Naive thymus-derived CD4-positive, alpha-beta T cell (primary cell): ENCODE results near the gene SSC5D. TPM values are rescaled to one million over a fixed set of nuclear protein-coding genes. Genes with fewer than 3 reads are reported as not detected.
"Not testable (repeated sequence)": the region's sequence is repeated elsewhere in the genome, so short reads cannot be mapped to it uniquely, and the experiment has no call there.

Experiments used
- ATAC-seq: fragments of 150-1000 bp; cut with Tn5 transposase; 2 replicates; pipeline ENCODE4 v1.10.0; 2021; ENCODE audit warnings: mild to moderate bottlenecking, moderate library complexity
- CTCF ChIA-PET: fragments of 350-600 bp; sonication (Branson Sonifier 250); formaldehyde crosslinking; loops from one replicate; lab custom pipeline; 2021; ENCODE audit warnings: antibody characterized with exemption; lab: Charles Lee
- POLR2A ChIA-PET: fragments of 350-600 bp; sonication (Branson Sonifier 250); formaldehyde crosslinking; loops from one replicate; lab custom pipeline; 2021; ENCODE audit warnings: antibody characterized with exemption, inconsistent platforms; lab: Charles Lee
- DNase-seq, 9 donors: peaks; one replicate each; pipeline versions ENCODE4 v3.0.0 to v3.0.0-alpha.2; 2020 to 2022; ENCODE audit warnings: mixed read lengths in 1 of 9
- H3K27ac ChIP-seq: one replicate; pipeline ENCODE4 v1.7.0; 2013; ENCODE audit warnings: mild to moderate bottlenecking, low read depth, low read length, moderate library complexity
- H3K27me3 ChIP-seq, 2 donors: one replicate each; pipeline ENCODE4 v1.7.0; 2013; ENCODE audit warnings: low read length in 2 of 2, mild to moderate bottlenecking in 2 of 2, moderate library complexity in 2 of 2; ENCODE audit not compliant: control insufficient read depth in 2 of 2, insufficient read depth in 2 of 2
- H3K36me3 ChIP-seq, 3 experiments: 1 replicate in 2 of 3; 2 replicates in 1 of 3; pipeline ENCODE4 v1.7.0; 2013; ENCODE audit warnings: low read length in 3 of 3, mild to moderate bottlenecking in 3 of 3, moderate library complexity in 1 of 3; ENCODE audit not compliant: insufficient read depth in 3 of 3, control insufficient read depth in 2 of 3
- H3K4me1 ChIP-seq, 2 donors: one replicate each; pipeline ENCODE4 v1.7.0; 2013; ENCODE audit warnings: low read length in 2 of 2, mild to moderate bottlenecking in 2 of 2, moderate library complexity in 1 of 2; ENCODE audit not compliant: control insufficient read depth in 2 of 2, insufficient read depth in 2 of 2
- H3K4me3 ChIP-seq: 2 replicates; pipeline ENCODE4 v1.7.0; 2013; ENCODE audit warnings: mild to moderate bottlenecking, low read length
- H3K9me3 ChIP-seq, 3 experiments: 1 replicate in 2 of 3; 2 replicates in 1 of 3; pipeline ENCODE4 v1.7.0; 2013; ENCODE audit warnings: low read length in 3 of 3; ENCODE audit not compliant: control insufficient read depth in 2 of 3
- H3K27ac Mint-ChIP-seq, 9 donors: one replicate each; pipeline ENCODE4 v1.8.0; 2020 to 2022; ENCODE audit warnings: mixed read lengths in 9 of 9, mild to moderate bottlenecking in 8 of 9, moderate library complexity in 5 of 9, inconsistent platforms in 2 of 9
- H3K27me3 Mint-ChIP-seq, 5 donors: one replicate each; pipeline ENCODE4 v1.8.0; 2021 to 2022; ENCODE audit warnings: mixed read lengths in 5 of 5, mild to moderate bottlenecking in 1 of 5
- H3K36me3 Mint-ChIP-seq, 5 donors: one replicate each; pipeline ENCODE4 v1.8.0; 2020 to 2022; ENCODE audit warnings: mixed read lengths in 5 of 5, mild to moderate bottlenecking in 3 of 5, inconsistent platforms in 1 of 5
- H3K4me1 Mint-ChIP-seq, 7 donors: one replicate each; pipeline ENCODE4 v1.8.0; 2020 to 2022; ENCODE audit warnings: mixed read lengths in 7 of 7, mild to moderate bottlenecking in 3 of 7, inconsistent platforms in 1 of 7
- H3K4me3 Mint-ChIP-seq, 10 donors: one replicate each; pipeline ENCODE4 v1.8.0; 2020 to 2022; ENCODE audit warnings: mild to moderate bottlenecking in 10 of 10, mixed read lengths in 10 of 10, moderate library complexity in 6 of 10, inconsistent platforms in 2 of 10
- H3K9me3 Mint-ChIP-seq, 11 donors: one replicate each; pipeline ENCODE4 v1.8.0; 2020 to 2022; ENCODE audit warnings: mixed read lengths in 11 of 11, mild to moderate bottlenecking in 4 of 11, inconsistent platforms in 1 of 11, moderate library complexity in 1 of 11
- intact Hi-C, 2 donors: fragments of 100-400 bp; cut with micrococcal nuclease; formaldehyde crosslinking; loops; one replicate each; pipeline ENCODE4 v1.15.1; 2023
- polyA plus RNA-seq, 2 donors: library from polyadenylated mRNA; unstranded; fragments of 300-500 nt; fragmentation: Illumina TruSeq; gene quantifications; one replicate each; pipeline ENCODE4 v1.2.3, GENCODE V29; 2021
- total RNA-seq, 6 experiments: library from RNA in 5 of 6; stranded (reverse) in 5 of 6; gene quantifications; 1 replicate in 5 of 6; 2 replicates in 1 of 6; pipeline ENCODE4 v1.2.3 and lab custom pipeline; 2021 to 2026

The SSC5D gene
- total and polyA plus RNA-seq, 7 experiments from 2014 or later = 0.21 to 0.48 (median 0.35) TPM; not detected in 2

GRCh38 chr19:55492362-55492944 lies 4.2 kb downstream of the SSC5D start:
- DNase-seq (no peak), ATAC-seq (no peak)
- Mint-ChIP-seq H3K9me3 (no peaks in the 10 kb centered on the region), H3K27ac (no peak overlapping the region), H3K4me3 (no peak overlapping the region), H3K27me3 (peaks cover 0 to 5% (median 0%) of the 10 kb centered on the region in 5 donors), H3K4me1 (peaks cover 0 to 4% (median 0%) of the 10 kb centered on the region in 7 donors), H3K36me3 (no peaks in the 10 kb centered on the region)
- no peaks in the 10 kb centered on the region for H3K4me1 ChIP-seq
- intact Hi-C loops = no loop called here
- H3K4me3 ChIP-seq = no peak overlapping the region
- H3K27ac ChIP-seq = no peak overlapping the region
- no peaks in the 10 kb centered on the region for H3K9me3 ChIP-seq
- CTCF ChIA-PET = no interaction called here
- POLR2A ChIA-PET = no interaction called here
- H3K36me3 ChIP-seq = no peaks in the 10 kb centered on the region
- no peaks in the 10 kb centered on the region for H3K27me3 ChIP-seq

GRCh38 chr19:55493052-55493644 lies 4.9 kb downstream of the SSC5D start:
- H3K9me3 Mint-ChIP-seq = no peaks in the 10 kb centered on the region

GRCh38 chr19:55493645-55494171 lies 5.5 kb downstream of the SSC5D start:
- ChIA-PET POLR2A (no interaction called here), CTCF (interaction anchor here (0.7 kb wide), 1 partner anchor 10 kb away, joined by 3 read pairs; no protein-coding TSS in a partner anchor)
- ATAC-seq (no peak), DNase-seq (no peak)
- Histone ChIP-seq H3K36me3 (no peaks in the 10 kb centered on the region), H3K4me3 (no peak overlapping the region), H3K27ac (no peak overlapping the region), H3K27me3 (no peaks in the 10 kb centered on the region), H3K4me1 (no peaks in the 10 kb centered on the region), H3K9me3 (no peaks in the 10 kb centered on the region)
- Mint-ChIP-seq H3K36me3 (no peaks in the 10 kb centered on the region), H3K4me3 (no peak overlapping the region), H3K4me1 (peaks cover 0 to 2% (median 0%) of the 10 kb centered on the region in 7 donors), H3K27ac (no peak overlapping the region), H3K9me3 (no peaks in the 10 kb centered on the region), H3K27me3 (peaks cover 0 to 5% (median 0%) of the 10 kb centered on the region in 5 donors)
- intact Hi-C loops = no loop called here

More at GRCh38 chr19:55493052-55493644, 4.9 kb downstream of the SSC5D start:
- Mint-ChIP-seq H3K4me1 (peaks cover 0 to 2% (median 0%) of the 10 kb centered on the region in 7 donors), H3K27me3 (peaks cover 0 to 5% (median 0%) of the 10 kb centered on the region in 5 donors), H3K36me3 (no peaks in the 10 kb centered on the region), H3K4me3 (peak overlapping the region in 1 of 10 donors; percentile 7), H3K27ac (no peak overlapping the region)
- Histone ChIP-seq H3K27ac (no peak overlapping the region), H3K9me3 (no peaks in the 10 kb centered on the region), H3K36me3 (no peaks in the 10 kb centered on the region), H3K27me3 (no peaks in the 10 kb centered on the region), H3K4me3 (no peak overlapping the region), H3K4me1 (no peaks in the 10 kb centered on the region)
- POLR2A ChIA-PET = no interaction called here
- CTCF ChIA-PET = no interaction called here
- DNase-seq (no peak), ATAC-seq (no peak)
- intact Hi-C loops = no loop called here

- Histone ChIP-seq H3K36me3 (no peaks in the 10 kb centered on the region), H3K4me3 (peak overlapping the region; percentile 24), H3K4me1 (no peaks in the 10 kb centered on the region), H3K27me3 (no peaks in the 10 kb centered on the region), H3K9me3 (no peaks in the 10 kb centered on the region), H3K27ac (no peak overlapping the region)
- peak overlapping the region in 8 of 10 donors; percentile 7 to 64 (median 40) for H3K4me3 Mint-ChIP-seq
- ChIA-PET CTCF (interaction anchor here (0.7 kb wide), 1 partner anchor 10 kb away, joined by 3 read pairs; no protein-coding TSS in a partner anchor), POLR2A (no interaction called here)
- peak overlapping the region in 2 of 9 donors; percentile 29 to 51 for H3K27ac Mint-ChIP-seq
- H3K27me3 Mint-ChIP-seq = peaks cover 0 to 5% (median 0%) of the 10 kb centered on the region in 5 donors
- DNase-seq = no peak
- intact Hi-C loops = no loop called here
- no peaks in the 10 kb centered on the region for H3K36me3 Mint-ChIP-seq
- peak; percentile 22 for ATAC-seq
- H3K4me1 Mint-ChIP-seq = peaks cover 0 to 2% (median 0%) of the 10 kb centered on the region in 7 donors
- H3K9me3 Mint-ChIP-seq = no peaks in the 10 kb centered on the region
Measured at GRCh38 chr19:55494172-55494761, 6.0 kb downstream of the SSC5D start.

GRCh38 chr19:55495646-55496349 lies 7.6 kb downstream of the SSC5D start:
- H3K4me1 ChIP-seq = no peaks in the 10 kb centered on the region
- intact Hi-C loops = no loop called here
- no peaks in the 10 kb centered on the region for H3K36me3 Mint-ChIP-seq
- H3K27ac Mint-ChIP-seq = peak overlapping the region in 1 of 9 donors; percentile 85
- H3K27me3 Mint-ChIP-seq = peaks cover 0 to 5% (median 0%) of the 10 kb centered on the region in 5 donors
- no peak overlapping the region for H3K27ac ChIP-seq
- H3K27me3 ChIP-seq = no peaks in the 10 kb centered on the region
- H3K9me3 Mint-ChIP-seq = no peaks in the 10 kb centered on the region
- no peaks in the 10 kb centered on the region for H3K36me3 ChIP-seq
- H3K4me3 ChIP-seq = no peak overlapping the region
- H3K4me3 Mint-ChIP-seq = no peak overlapping the region
- ChIA-PET POLR2A (no interaction called here), CTCF (interaction anchor here (0.7 kb wide), 1 partner anchor 82 kb away, joined by 3 read pairs; no protein-coding TSS in a partner anchor)
- no peak for DNase-seq
- ATAC-seq = no peak
- H3K9me3 ChIP-seq = no peaks in the 10 kb centered on the region
- H3K4me1 Mint-ChIP-seq = peaks cover 0 to 2% (median 0%) of the 10 kb centered on the region in 7 donors

- H3K27me3 Mint-ChIP-seq, H3K9me3 Mint-ChIP-seq, H3K4me3 Mint-ChIP-seq, H3K4me1 ChIP-seq, H3K9me3 ChIP-seq, H3K27ac Mint-ChIP-seq, intact Hi-C loops, H3K4me3 ChIP-seq, H3K36me3 Mint-ChIP-seq, ATAC-seq, H3K4me1 Mint-ChIP-seq, H3K27ac ChIP-seq, H3K27me3 ChIP-seq, DNase-seq, H3K36me3 ChIP-seq, POLR2A ChIA-PET: not testable (repeated sequence)
- CTCF ChIA-PET = interaction anchor here (0.7 to 1.6 kb wide), 2 partner anchors 20 to 83 kb away, joined by 3 to 4 read pairs; partner anchors contain the start of gene ZNF628
Measured at GRCh38 chr19:55496820-55497219, 8.6 kb downstream of the SSC5D start.
